ENCODE data around the gene ZBTB47.

ZBTB47 gene

DNA sequence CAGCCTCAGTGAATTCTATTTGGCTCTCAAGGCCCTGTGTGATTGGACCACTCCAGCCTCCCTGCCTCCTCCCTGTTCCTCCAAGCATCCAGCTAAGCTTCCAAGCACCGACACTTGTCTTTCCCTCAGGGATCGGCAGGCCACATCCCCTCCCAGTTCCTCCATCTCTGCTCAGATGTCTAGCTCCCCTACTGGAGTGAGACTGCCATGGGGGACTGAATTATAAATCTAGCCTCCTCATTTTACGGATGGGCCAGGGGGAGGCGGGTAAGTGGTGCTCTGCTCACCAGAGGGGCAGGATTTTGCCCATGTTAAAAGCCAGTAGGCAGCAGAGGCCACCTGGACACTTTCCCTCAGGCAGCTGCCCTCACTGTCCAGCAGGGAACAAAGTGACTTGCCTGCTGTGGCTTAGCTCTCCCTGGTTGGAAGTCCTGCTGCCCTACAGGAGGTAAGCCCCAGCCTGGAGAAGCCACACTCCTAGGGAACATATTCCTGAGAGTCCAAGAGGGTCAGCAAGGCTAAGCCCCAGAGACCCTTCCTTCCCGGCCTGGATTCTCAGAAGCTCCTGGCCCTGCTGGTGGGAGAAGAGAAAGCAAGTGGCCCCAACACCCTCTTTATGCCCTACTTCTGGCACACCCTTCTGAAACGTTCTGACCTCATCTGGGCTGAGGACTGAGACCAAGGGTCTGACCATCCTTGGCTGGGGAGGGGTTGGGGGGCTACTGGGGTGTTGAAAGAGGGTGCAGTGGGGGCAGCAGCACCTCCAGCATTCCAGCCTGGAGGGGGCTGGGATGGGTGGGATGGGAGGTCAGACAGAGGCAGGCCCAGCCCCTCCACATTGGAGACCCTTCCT lies 58.2 kb downstream of the ZBTB47 start:
- DNase-seq (ENCODE audit: low read depth in 4 of 4, low spot score in 1 of 4): no peak

DNA sequence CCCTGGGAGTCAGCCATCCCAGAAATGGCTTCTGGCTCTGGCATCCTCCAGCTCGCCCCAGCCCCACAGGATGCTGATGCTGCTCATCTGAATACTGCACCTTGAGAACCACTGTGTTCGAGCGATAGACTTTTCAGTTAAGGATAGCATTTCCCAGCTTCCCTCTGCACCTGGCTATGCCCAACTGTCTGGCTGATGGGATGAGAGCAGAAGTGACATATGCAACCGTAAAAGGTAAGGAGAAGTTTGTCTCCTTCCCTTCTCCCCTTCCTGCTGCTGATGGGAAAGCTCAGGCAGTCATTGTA lies 58.8 kb downstream of the ZBTB47 start:
- DNase-seq (ENCODE audit: low read depth in 4 of 4, low spot score in 1 of 4): no peak

DNA sequence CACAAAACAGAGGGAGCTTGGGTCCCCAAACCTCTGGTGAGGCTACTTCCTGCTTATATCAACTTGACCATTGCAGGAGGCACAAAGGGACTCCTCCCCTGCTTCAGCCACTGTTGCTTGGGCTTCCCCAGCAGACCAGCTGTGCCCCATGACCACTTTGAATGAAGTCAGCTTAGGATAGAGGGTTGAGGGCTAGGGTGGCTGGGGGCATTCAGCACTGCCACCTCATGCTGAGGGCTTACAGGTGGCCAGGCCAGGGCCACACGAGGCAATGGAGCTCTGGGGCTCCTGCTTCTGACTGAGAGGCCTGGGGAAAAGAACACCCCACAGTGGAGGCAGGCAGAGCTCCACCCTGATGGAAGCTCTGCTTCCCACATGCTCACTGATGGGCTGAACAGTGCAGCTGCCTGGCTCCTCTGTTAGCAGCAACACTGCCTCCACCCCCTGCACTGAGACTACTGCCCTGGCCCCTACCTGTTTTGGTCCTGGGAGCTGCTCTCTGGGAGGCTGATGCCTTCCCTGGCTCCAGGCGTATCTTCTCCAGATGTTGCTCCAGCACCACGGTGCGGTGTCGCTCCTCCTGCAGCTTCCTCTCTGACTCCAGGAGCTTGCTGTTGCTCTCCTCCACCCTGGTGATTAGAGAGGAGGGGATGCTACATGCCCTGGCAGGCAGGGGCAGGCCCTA lies 59.3 kb downstream of the ZBTB47 start:
- DNase-seq (ENCODE audit: low read depth in 4 of 4, low spot score in 1 of 4): no peak

DNA sequence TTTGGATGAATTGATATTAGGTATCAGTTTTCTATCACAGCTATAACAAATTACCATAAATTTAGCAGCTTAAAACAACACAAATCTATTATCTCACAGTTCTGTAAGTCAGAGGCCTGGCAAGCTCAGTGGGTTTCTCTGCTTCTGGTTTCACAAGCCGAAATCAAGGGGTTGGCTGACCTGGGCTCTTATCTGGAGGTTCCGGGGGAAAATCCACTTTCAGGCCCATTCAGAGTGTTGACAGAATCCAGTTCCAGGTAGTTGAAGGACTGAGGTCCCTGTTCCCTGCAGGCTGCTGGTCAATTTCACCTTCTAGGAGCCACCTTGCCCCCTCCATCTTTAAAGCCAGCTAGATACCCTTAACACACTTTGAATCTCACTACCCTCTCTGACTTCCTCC lies 60.2 kb downstream of the ZBTB47 start:
- no peak for DNase-seq (ENCODE audit: low read depth in 4 of 4, low spot score in 1 of 4)

DNA sequence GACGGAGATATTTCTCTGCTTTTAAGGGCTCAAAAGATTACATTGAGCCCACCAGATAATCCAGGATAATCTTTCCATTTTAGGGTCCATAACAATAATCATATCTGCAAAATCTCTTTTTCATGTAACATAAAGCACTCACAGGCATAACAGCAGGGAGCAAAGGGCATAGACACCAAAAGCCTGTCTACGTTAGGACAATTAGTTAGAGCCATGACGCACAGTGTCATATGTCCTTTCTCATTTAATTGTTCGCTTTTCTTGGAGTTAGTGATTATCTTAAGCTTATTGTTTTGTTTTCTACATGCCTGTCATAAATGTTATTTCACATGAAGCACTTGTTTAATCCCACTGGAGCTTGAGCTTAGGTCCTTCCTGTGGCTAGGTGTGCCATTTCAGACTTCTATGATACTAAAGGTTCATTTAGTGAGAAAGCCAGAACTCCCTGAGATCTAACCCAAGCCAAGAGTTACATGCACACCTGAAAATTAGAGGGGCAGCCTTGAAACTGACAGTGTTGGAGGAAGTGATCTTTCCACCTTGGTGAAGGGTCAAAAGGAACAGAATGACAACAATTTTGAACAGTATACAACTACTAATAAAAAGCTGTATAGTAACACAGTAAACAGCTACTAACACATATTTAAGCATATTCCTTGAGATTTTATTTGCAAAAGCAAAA lies 60.8 kb downstream of the ZBTB47 start:
- DNase-seq (ENCODE audit: low read depth in 4 of 4, low spot score in 1 of 4): no peak

Data from stimulated activated CD4-positive, alpha-beta T cell treated with anti-CD3 and anti-CD28 coated beads, Interleukin-1b, Interleukin-23, amount 100 ng/mL, for 24 hours (primary cell).